B cell (primary cell): ENCODE data around the gene IRAK2.
"Not testable (repeated sequence)": the region's sequence is repeated elsewhere in the genome, so short reads cannot be mapped to it uniquely, and the experiment has no call there.

Source experiments
- CTCF ChIP-seq: fragments of 200-600 bp; IDR thresholded peaks from one replicate; pipeline ENCODE4 v1.8.0; 2022; ENCODE audit warnings: antibody characterized with exemption, mild to moderate bottlenecking
- EZH2 ChIP-seq: IDR thresholded peaks from 2 replicates; pipeline ENCODE4 v1.6.1; 2012; ENCODE audit warnings: borderline replicate concordance, low read depth, mild to moderate bottlenecking, moderate library complexity, low read length; ENCODE audit not compliant: insufficient read depth, poor library complexity, severe bottlenecking

GRCh38 chr3:10135872-10136271 is 28.8 kb upstream of the IRAK2 start:
- not testable (repeated sequence) for TF ChIP-seq CTCF, EZH2
